IPS DF 6.9 (cell line): Measurements from ENCODE around the gene MCOLN1.
"Not testable (repeated sequence)": the region's sequence is repeated elsewhere in the genome, so short reads cannot be mapped to it uniquely, and the experiment has no call there.

Experiments
- DNase-seq: peaks from one replicate; pipeline ENCODE4 v3.0.0-alpha.2; 2013; ENCODE audit warnings: low read depth, low spot score
- H3K27ac ChIP-seq: one replicate; pipeline ENCODE4 v1.5.1; 2013; ENCODE audit warnings: low read length, control low read depth
- H3K27me3 ChIP-seq: 2 replicates; pipeline ENCODE4 v1.6.1; 2013; ENCODE audit warnings: mild to moderate bottlenecking, low read length; ENCODE audit not compliant: control insufficient read depth, insufficient read depth
- H3K36me3 ChIP-seq: 2 replicates; pipeline ENCODE4 v1.6.1; 2013; ENCODE audit warnings: low read length; ENCODE audit not compliant: control insufficient read depth, insufficient read depth
- H3K4me1 ChIP-seq: 2 replicates; pipeline ENCODE4 v1.6.1; 2013; ENCODE audit warnings: low read length; ENCODE audit not compliant: control insufficient read depth, insufficient read depth
- H3K4me3 ChIP-seq: 2 replicates; pipeline ENCODE4 v1.5.1; 2013; ENCODE audit warnings: mild to moderate bottlenecking, low read length
- H3K9me3 ChIP-seq: 2 replicates; pipeline ENCODE4 v1.6.1; 2013; ENCODE audit warnings: low read length, inconsistent platforms; ENCODE audit not compliant: control insufficient read depth, insufficient read depth
- WGBS: extraction: QIAGEN DNeasy Blood & Tissue Kit; methylation state at CpG from one replicate; pipeline ENCODE4 v1.1.7; 2013; ENCODE audit warnings: mixed read lengths, missing lambda C conversion rate; ENCODE audit not compliant: insufficient read length, insufficient coverage; 5-methylcytosine and 5-hydroxymethylcytosine counted together

MCOLN1 gene

DNA sequence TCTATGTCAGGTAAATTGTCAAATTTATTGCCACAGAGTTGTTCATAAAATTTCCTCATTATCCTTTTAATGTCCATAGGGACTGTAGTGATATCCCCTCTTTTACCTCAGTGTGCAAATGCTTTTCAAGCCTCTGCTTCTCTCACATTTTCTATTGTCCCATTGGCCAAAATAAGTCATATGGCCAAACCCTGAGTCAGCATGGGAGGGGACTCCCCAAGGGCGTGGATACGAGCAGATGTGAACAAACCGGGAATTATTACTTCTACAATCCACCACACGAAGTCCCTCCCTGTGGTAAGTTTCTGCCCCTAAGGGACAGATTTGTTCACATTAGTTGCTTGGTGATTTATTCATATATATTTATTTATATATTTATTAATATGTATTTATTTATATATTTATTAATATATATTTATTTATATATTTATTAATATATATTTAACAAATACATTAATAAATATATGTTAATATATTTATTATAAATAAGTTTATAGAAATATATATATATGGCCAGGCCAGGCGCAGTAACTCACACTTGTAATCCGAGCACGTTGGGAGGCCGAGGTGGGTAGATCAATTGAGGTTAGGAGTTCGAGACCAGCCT, 53.1 kb downstream of the MCOLN1 start:
- no peak for DNase-seq
- H3K36me3 ChIP-seq, result no peaks in the 10 kb centered on the region
- H3K27me3 ChIP-seq, result no peaks in the 10 kb centered on the region
- WGBS, result no CpG with 5 or more reads among the region's 9 CpGs
- H3K9me3 ChIP-seq, result no peaks in the 10 kb centered on the region
- H3K4me3 ChIP-seq, result no peak overlapping the region
- H3K27ac ChIP-seq, result no peak overlapping the region
- no peaks in the 10 kb centered on the region for H3K4me1 ChIP-seq

DNA sequence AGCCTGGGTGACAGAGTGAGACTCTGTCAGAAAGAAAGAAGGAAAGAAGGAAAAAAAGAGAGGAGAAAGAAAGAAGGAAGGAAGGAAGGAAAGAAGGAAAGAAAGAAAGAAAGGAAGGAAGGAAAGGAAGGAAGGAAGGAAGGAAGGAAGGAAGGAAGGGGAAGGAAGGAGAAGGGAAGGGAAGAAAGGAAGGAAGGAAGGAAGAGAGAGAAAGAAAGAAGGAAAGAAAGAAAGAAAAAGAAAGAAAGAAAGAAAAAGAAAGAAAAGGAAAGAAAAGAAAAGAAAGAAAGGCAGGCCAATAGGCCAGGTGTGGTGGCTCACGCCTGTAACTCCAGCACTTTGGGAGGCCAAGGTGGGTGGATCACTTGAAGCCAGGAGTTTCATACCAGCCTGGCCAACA, 55.0 kb downstream of the MCOLN1 start:
- not testable (repeated sequence) for H3K27ac ChIP-seq, H3K4me3 ChIP-seq, DNase-seq, H3K9me3 ChIP-seq, H3K27me3 ChIP-seq, H3K4me1 ChIP-seq, H3K36me3 ChIP-seq
- WGBS, result no CpG with 5 or more reads among the region's 1 CpG

DNA sequence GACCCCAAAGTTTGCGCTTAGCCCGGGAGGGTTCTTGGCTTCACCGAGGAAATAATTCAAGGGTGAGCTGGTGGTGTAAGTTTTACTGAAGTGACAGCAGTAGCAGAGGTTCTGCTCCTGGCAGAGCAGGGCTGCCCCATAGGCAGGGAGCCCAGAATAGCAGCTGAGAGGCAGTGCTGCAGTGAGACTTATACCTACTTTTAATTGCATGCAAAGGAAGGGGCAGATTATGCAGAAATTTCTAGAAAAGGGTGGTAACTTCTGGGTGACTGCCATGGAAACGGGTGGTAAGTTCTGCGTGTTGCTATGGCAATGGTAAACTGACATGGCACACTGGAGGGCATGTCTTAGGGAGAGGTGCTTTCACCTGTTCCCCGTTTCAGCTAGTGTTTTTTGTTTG, 55.7 kb downstream of the MCOLN1 start:
- H3K36me3 ChIP-seq, result no peaks in the 10 kb centered on the region
- WGBS, result no CpG with 5 or more reads among the region's 6 CpGs
- no peak overlapping the region for H3K4me3 ChIP-seq

DNA sequence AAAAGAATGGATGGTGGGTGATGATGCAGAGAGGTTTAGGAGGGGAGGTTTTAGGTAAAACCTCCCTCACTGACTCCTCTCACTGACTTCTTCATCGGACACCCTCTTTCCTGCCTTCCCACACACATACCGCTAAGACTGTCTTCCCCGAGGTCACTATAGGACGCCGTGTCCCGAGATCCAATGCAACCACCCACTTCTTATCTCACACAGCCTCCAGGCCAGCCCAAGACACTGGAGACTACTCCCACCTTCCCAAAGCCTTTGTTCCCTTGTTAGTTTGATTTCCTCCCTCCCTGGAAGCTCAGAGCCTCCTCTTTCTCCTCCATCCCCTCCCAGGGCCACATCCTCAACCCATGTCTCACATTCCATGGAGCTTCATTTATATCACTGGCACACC, 56.8 kb downstream of the MCOLN1 start:
- Histone ChIP-seq H3K9me3 (no peaks in the 10 kb centered on the region), H3K4me1 (no peaks in the 10 kb centered on the region), H3K4me3 (no peak overlapping the region), H3K27ac (no peak overlapping the region), H3K36me3 (no peaks in the 10 kb centered on the region), H3K27me3 (no peaks in the 10 kb centered on the region)
- no CpG with 5 or more reads among the region's 6 CpGs for WGBS
- no peak for DNase-seq

More for the DNA sequence above, 55.7 kb downstream of the MCOLN1 start:
- Histone ChIP-seq H3K27ac (no peak overlapping the region), H3K27me3 (no peaks in the 10 kb centered on the region), H3K9me3 (no peaks in the 10 kb centered on the region), H3K4me1 (no peaks in the 10 kb centered on the region)
- DNase-seq, result no peak

DNA sequence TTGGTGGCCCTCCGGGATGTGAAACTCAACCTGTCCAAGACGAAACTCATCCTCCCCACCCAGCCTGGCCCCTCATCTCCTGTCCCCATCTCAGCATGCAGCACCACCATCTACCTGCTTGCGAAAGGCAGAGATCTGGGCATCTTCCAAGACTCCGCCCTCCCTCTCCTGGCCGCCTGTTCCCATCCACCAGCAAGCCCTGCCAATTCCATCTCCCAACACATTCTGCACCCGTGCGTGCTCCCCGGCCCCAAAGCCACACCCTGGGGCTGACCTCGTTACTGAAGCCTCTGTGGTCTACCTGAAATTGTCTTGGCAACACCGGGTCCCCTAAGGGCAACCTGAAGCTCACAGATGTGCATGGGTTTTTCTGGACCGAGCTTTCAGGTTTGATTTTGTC, 60.0 kb downstream of the MCOLN1 start:
- WGBS, result no CpG with 5 or more reads among the region's 11 CpGs
- Histone ChIP-seq H3K27ac (no peak overlapping the region), H3K4me1 (no peaks in the 10 kb centered on the region), H3K4me3 (no peak overlapping the region), H3K9me3 (no peaks in the 10 kb centered on the region), H3K36me3 (no peaks in the 10 kb centered on the region), H3K27me3 (no peaks in the 10 kb centered on the region)
- no peak for DNase-seq
